Neural progenitor cell (in vitro differentiated cells): ENCODE data around the gene GSG1L. TPM values are rescaled to one million over a fixed set of nuclear protein-coding genes. Genes with fewer than 3 reads are reported as not detected.

Source experiments
- DNase-seq: peaks from one replicate; pipeline ENCODE4 v3.0.0-alpha.2; 2016; ENCODE audit warnings: low spot score
- H2AFZ ChIP-seq: fragments of 200-600 bp; sonication (generic); replicated peaks from 2 replicates; pipeline ENCODE4 v1.6.1; 2016; ENCODE audit warnings: antibody characterized with exemption
- H3F3A ChIP-seq: fragments of 200-600 bp; sonication (generic); 2 replicates; pipeline ENCODE4 v1.6.1; 2016; ENCODE audit warnings: antibody characterized with exemption, low read depth
- H3K27ac ChIP-seq: fragments of 200-600 bp; sonication (generic); 2 replicates; pipeline ENCODE4 v1.5.1; 2016; ENCODE audit warnings: mild to moderate bottlenecking
- H3K27me3 ChIP-seq: fragments of 200-600 bp; sonication (generic); 2 replicates; pipeline ENCODE4 v1.6.1; 2016; ENCODE audit warnings: mild to moderate bottlenecking, moderate library complexity
- H3K36me3 ChIP-seq: fragments of 200-600 bp; sonication (generic); 2 replicates; pipeline ENCODE4 v1.5.1; 2016
- H3K4me1 ChIP-seq: fragments of 200-600 bp; sonication (generic); 2 replicates; pipeline ENCODE4 v1.6.1; 2016; ENCODE audit warnings: mixed run types
- H3K4me2 ChIP-seq: fragments of 200-600 bp; sonication (generic); 2 replicates; pipeline ENCODE4 v1.6.1; 2016
- H3K4me3 ChIP-seq: fragments of 200-600 bp; sonication (generic); 2 replicates; pipeline ENCODE4 v1.5.1; 2016
- H3K79me2 ChIP-seq: fragments of 200-600 bp; sonication (generic); 2 replicates; pipeline ENCODE4 v1.6.1; 2016; ENCODE audit warnings: low read depth
- H3K9ac ChIP-seq: fragments of 200-600 bp; sonication (generic); 2 replicates; pipeline ENCODE4 v1.6.1; 2016
- H3K9me3 ChIP-seq: fragments of 200-600 bp; sonication (generic); 2 replicates; pipeline ENCODE4 v1.5.1; 2016; ENCODE audit warnings: low read depth
- H4K20me1 ChIP-seq: fragments of 200-600 bp; sonication (generic); 2 replicates; pipeline ENCODE4 v1.6.1; 2016; ENCODE audit warnings: low read depth
- H3K27ac Mint-ChIP-seq: 3 replicates; pipeline ENCODE4 v1.8.0; 2021; ENCODE audit warnings: mixed read lengths
- H3K27me3 Mint-ChIP-seq: 2 replicates; pipeline ENCODE4 v1.8.0; 2022; ENCODE audit warnings: low read depth, mild to moderate bottlenecking, inconsistent platforms, moderate library complexity, mixed read lengths; ENCODE audit not compliant: insufficient read depth
- H3K36me3 Mint-ChIP-seq: 3 replicates; pipeline ENCODE4 v1.8.0; 2021; ENCODE audit warnings: mixed read lengths
- H3K4me1 Mint-ChIP-seq: 3 replicates; pipeline ENCODE4 v1.8.0; 2021; ENCODE audit warnings: mixed read lengths
- H3K4me3 Mint-ChIP-seq: 3 replicates; pipeline ENCODE4 v1.8.0; 2021; ENCODE audit warnings: mild to moderate bottlenecking, moderate library complexity, mixed read lengths
- H3K9me3 Mint-ChIP-seq: 3 replicates; pipeline ENCODE4 v1.8.0; 2020; ENCODE audit warnings: mixed read lengths
- EZH2 ChIP-seq: fragments of 200-600 bp; sonication (generic); IDR thresholded peaks from 2 replicates; pipeline ENCODE4 v1.6.1; 2017; ENCODE audit warnings: antibody characterized with exemption, mild to moderate bottlenecking, moderate library complexity
- EZH2phosphoT487 ChIP-seq: fragments of 200-600 bp; sonication (generic); IDR thresholded peaks from 2 replicates; pipeline ENCODE4 v1.6.1; 2017; ENCODE audit warnings: antibody characterized with exemption
- total RNA-seq: library from RNA; depleted of rRNA; stranded (reverse); fragments of >200 nt; gene quantifications from 2 replicates; pipeline ENCODE4 v1.2.3, GENCODE V29; 2015; ENCODE audit warnings: low replicate concordance
- TF ChIP-seq, protein P1 (sequence below): fragments of 200-600 bp; sonication (generic); IDR thresholded peaks from 2 replicates; pipeline ENCODE4 v1.5.1; 2017; ENCODE audit warnings: antibody characterized with exemption, mild to moderate bottlenecking

The GSG1L gene
- total RNA-seq, 1 donor from 2014 or later, result not detected

DNA sequence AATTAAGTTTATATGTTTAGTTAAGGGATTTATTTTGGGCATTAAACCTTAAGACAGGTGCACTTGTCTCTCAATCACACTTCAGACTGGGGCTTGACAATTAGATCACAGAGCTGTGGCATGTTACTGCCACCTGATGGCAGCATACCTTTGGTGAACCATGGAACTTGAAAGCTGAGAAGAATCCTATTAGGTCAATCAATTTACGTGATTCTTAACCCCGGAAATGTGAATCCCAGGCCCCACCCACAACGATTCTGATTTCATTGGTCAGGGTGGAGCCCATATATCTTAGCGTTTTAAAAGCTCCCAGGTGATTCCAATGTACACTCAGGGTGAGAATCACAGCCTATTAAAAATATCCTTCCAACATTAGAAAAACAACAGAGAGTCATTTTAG, 91.0 kb downstream of the GSG1L start:
- Mint-ChIP-seq H3K27me3 (peaks cover 9% of the 10 kb centered on the region), H3K36me3 (no peaks in the 10 kb centered on the region), H3K9me3 (no peaks in the 10 kb centered on the region), H3K4me1 (no peaks in the 10 kb centered on the region), H3K27ac (no peak overlapping the region), H3K4me3 (no peak overlapping the region)
- no peak overlapping the region for H3K4me2 ChIP-seq
- H3K4me1 ChIP-seq, result no peaks in the 10 kb centered on the region
- H3K9ac ChIP-seq, result no peak overlapping the region
- H3K27ac ChIP-seq, result no peak overlapping the region
- no peak overlapping the region for H2AFZ ChIP-seq
- no peaks in the 10 kb centered on the region for H4K20me1 ChIP-seq
- H3F3A ChIP-seq, result no peaks in the 10 kb centered on the region
- peak; percentile 76 for DNase-seq
- no peaks in the 10 kb centered on the region for H3K9me3 ChIP-seq
- peaks cover 19% of the 10 kb centered on the region for H3K27me3 ChIP-seq
- TF ChIP-seq, protein P1, sequence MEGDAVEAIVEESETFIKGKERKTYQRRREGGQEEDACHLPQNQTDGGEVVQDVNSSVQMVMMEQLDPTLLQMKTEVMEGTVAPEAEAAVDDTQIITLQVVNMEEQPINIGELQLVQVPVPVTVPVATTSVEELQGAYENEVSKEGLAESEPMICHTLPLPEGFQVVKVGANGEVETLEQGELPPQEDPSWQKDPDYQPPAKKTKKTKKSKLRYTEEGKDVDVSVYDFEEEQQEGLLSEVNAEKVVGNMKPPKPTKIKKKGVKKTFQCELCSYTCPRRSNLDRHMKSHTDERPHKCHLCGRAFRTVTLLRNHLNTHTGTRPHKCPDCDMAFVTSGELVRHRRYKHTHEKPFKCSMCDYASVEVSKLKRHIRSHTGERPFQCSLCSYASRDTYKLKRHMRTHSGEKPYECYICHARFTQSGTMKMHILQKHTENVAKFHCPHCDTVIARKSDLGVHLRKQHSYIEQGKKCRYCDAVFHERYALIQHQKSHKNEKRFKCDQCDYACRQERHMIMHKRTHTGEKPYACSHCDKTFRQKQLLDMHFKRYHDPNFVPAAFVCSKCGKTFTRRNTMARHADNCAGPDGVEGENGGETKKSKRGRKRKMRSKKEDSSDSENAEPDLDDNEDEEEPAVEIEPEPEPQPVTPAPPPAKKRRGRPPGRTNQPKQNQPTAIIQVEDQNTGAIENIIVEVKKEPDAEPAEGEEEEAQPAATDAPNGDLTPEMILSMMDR, result peak; percentile 77
- TF ChIP-seq EZH2phosphoT487, result no peak
- no peak for TF ChIP-seq EZH2
- no peaks in the 10 kb centered on the region for H3K36me3 ChIP-seq
- H3K79me2 ChIP-seq, result no peaks in the 10 kb centered on the region
- H3K4me3 ChIP-seq, result no peak overlapping the region

DNA sequence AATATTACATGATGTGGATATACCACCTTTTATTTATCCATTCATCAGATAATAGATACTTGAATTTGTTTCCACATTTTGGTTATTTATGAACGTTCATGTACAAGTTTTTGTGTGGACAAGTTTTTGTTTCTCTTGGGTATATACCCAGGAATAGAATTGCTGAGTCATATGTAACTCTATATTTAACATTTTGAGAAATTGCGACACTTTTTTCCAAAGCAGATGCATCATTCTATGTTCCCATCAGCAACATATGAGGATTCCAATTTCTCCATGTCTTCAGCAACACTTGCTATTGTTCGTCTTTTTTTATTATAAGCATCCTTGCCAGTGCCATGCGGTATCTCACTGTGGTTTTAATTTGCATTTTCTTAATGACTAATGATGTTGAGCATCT, 93.9 kb downstream of the GSG1L start:
- H3K79me2 ChIP-seq, result no peaks in the 10 kb centered on the region

DNA sequence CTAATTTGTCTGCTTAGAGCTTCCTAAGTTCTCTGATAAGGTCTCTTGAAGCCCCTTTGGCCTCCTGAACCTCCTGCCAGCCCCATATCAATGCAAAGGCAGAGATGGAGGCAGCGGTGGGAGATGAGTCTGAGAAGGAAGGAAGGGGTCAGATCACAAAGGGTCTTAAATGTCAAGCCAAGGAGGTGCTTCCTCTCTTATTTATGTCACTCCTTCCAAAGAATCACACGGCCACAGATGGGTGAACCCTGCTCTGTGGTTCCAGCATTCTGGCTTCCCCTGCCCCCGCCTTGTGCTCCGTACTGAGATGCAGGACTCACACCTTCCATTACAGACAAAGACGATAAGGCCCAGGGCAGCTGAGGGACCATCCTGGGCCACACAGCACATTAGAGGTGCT, 96.3 kb downstream of the GSG1L start:
- Mint-ChIP-seq H3K27me3 (peaks cover 13% of the 10 kb centered on the region), H3K9me3 (no peaks in the 10 kb centered on the region), H3K36me3 (no peaks in the 10 kb centered on the region), H3K4me3 (no peak overlapping the region), H3K4me1 (no peaks in the 10 kb centered on the region), H3K27ac (no peak overlapping the region)
- no peaks in the 10 kb centered on the region for H3K79me2 ChIP-seq
- H3K36me3 ChIP-seq, result no peaks in the 10 kb centered on the region
- no peak for DNase-seq
- H3K4me2 ChIP-seq, result no peak overlapping the region
- no peak overlapping the region for H3K4me3 ChIP-seq
- no peak overlapping the region for H3K9ac ChIP-seq
- H4K20me1 ChIP-seq, result no peaks in the 10 kb centered on the region
- no peaks in the 10 kb centered on the region for H3K9me3 ChIP-seq
- no peaks in the 10 kb centered on the region for H3F3A ChIP-seq
- no peak overlapping the region for H2AFZ ChIP-seq
- H3K27me3 ChIP-seq, result peaks cover 14% of the 10 kb centered on the region
- TF ChIP-seq EZH2phosphoT487 (no peak), EZH2 (no peak)
- TF ChIP-seq, protein P1, result no peak
- H3K27ac ChIP-seq, result no peak overlapping the region
- no peaks in the 10 kb centered on the region for H3K4me1 ChIP-seq

More for the DNA sequence above, 93.9 kb downstream of the GSG1L start:
- no peaks in the 10 kb centered on the region for H3K9me3 ChIP-seq
- H3K9me3 Mint-ChIP-seq, result no peaks in the 10 kb centered on the region
- TF ChIP-seq EZH2 (no peak), EZH2phosphoT487 (no peak)
- TF ChIP-seq, protein P1, result no peak
- no peaks in the 10 kb centered on the region for H3K36me3 Mint-ChIP-seq
- H3K4me1 ChIP-seq, result no peaks in the 10 kb centered on the region
- H3K4me3 ChIP-seq, result no peak overlapping the region
- H3K36me3 ChIP-seq, result no peaks in the 10 kb centered on the region
- no peak overlapping the region for H3K9ac ChIP-seq
- no peaks in the 10 kb centered on the region for H3K4me1 Mint-ChIP-seq
- no peak overlapping the region for H3K4me3 Mint-ChIP-seq
- no peak overlapping the region for H3K27ac Mint-ChIP-seq
- H3F3A ChIP-seq, result no peaks in the 10 kb centered on the region
- no peaks in the 10 kb centered on the region for H4K20me1 ChIP-seq
- H3K27ac ChIP-seq, result no peak overlapping the region
- no peak for DNase-seq
- H3K4me2 ChIP-seq, result no peak overlapping the region
- H2AFZ ChIP-seq, result no peak overlapping the region
- peaks cover 11% of the 10 kb centered on the region for H3K27me3 Mint-ChIP-seq
- H3K27me3 ChIP-seq, result peaks cover 16% of the 10 kb centered on the region
